GM12864 (cell line): ENCODE measurements around the gene LZTR1.

Source experiments
- DNase-seq: peaks from one replicate; pipeline ENCODE4 v3.0.0-alpha.2; 2011; ENCODE audit warnings: low read depth
- H3K4me3 ChIP-seq: 2 replicates; pipeline ENCODE4 v1.5.1; 2011; ENCODE audit warnings: mild to moderate bottlenecking, low read depth, low read length, control low read depth
- TF ChIP-seq, protein P1 (sequence below): IDR thresholded peaks from 2 replicates; pipeline ENCODE4 v1.5.1; 2011; ENCODE audit warnings: low read depth, mild to moderate bottlenecking, moderate library complexity, low read length, control low read depth, inconsistent platforms; ENCODE audit errors: missing control alignments

The LZTR1 gene

DNA sequence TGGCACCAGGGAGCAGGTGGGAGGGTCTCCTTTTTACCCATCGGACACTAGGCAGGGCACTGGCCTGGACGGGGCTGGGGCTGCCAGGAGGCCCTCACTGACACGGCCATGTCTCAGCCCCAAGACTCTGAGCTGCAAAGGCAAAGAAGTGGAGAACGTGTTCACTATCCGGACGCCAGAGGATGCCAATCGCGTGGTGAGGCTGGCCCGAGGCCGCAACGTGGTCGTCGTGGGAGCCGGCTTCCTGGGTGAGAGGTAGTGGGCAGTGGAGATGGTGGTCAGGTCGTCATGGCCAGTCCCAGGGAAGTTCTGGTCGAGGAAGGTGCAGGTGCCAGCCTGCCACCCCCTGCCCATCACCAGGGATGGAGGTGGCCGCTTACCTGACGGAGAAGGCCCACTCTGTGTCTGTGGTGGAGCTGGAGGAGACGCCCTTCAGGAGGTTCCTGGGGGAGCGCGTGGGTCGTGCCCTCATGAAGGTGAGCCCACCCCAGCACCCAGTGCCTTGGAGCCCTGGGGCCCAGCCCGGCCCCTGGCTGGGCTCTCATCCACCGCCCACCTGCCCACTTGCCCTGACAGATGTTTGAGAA, 5.7 kb upstream of the LZTR1 start:
- TF ChIP-seq, protein P1, sequence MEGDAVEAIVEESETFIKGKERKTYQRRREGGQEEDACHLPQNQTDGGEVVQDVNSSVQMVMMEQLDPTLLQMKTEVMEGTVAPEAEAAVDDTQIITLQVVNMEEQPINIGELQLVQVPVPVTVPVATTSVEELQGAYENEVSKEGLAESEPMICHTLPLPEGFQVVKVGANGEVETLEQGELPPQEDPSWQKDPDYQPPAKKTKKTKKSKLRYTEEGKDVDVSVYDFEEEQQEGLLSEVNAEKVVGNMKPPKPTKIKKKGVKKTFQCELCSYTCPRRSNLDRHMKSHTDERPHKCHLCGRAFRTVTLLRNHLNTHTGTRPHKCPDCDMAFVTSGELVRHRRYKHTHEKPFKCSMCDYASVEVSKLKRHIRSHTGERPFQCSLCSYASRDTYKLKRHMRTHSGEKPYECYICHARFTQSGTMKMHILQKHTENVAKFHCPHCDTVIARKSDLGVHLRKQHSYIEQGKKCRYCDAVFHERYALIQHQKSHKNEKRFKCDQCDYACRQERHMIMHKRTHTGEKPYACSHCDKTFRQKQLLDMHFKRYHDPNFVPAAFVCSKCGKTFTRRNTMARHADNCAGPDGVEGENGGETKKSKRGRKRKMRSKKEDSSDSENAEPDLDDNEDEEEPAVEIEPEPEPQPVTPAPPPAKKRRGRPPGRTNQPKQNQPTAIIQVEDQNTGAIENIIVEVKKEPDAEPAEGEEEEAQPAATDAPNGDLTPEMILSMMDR, result no peak
- no peak overlapping the region for H3K4me3 ChIP-seq
- no peak for DNase-seq

DNA sequence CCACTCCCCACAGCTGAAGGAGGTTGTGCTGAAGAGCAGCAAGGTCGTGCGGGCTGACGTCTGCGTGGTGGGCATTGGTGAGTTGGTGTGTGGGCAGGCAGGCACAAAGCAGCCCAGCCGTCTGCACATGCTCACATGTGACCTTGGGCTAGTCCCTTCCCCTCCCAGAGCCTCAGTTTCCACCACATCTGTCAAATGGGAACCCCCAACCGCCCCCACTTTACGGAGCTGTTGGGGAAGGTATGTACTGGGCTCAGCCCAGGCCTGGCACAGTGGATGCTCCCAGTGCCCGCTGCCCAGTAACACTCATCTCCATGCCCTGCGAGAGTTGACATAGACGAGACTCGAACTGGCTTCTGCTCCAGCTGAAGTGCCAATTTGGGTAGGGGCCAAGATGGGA, 5.1 kb upstream of the LZTR1 start:
- no peak for DNase-seq
- TF ChIP-seq, protein P1, result no peak
- no peak overlapping the region for H3K4me3 ChIP-seq

DNA sequence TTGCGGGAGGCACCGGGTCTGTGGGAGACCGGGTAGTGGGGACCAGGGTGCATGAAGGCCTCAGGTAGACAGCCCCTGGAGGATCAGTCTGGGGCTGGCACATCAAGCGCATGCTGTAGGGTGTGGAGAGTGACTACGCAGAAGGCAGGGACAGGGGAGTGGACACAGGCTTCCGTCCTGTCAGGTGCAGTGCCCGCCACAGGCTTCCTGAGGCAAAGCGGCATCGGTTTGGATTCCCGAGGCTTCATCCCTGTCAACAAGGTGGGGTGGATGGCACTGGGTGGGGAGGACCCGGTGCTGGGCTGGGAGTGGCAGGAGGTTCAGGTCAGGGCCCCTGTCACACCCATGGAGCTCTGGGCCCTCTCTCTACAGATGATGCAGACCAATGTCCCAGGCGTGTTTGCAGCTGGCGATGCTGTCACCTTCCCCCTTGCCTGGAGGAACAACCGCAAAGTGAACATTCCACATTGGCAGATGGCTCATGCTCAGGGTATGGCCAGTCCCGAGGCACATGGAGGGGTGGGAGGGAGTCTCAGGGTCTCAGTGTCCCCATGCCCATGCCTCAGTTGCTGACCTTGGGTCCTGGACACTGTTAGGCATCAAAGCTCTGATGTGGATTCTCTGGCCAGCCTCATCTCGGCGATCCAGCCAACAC, 4.5 kb upstream of the LZTR1 start:
- no peak for DNase-seq
- TF ChIP-seq, protein P1, result no peak
- no peak overlapping the region for H3K4me3 ChIP-seq

DNA sequence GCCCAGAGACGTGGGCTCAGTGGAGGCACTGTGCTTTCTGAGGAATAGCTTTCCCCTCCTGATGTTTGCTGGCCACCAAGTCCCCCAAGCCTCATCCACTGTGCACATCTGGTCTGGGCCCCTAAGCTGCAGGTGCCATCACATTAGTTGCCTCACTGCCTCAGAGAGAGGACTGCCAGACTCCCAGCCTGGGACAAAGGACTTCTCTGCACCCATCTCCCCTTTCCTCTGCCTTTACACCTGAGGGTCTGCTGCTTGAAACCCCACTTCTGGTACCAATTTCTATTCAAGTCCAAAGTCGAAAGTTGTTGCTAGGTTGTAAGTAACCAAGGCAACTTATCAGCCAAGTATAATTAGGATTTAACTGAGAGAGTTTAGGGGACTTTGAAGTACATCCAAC, 3.7 kb upstream of the LZTR1 start:
- no peak overlapping the region for H3K4me3 ChIP-seq
- no peak for DNase-seq
- TF ChIP-seq, protein P1, result no peak

DNA sequence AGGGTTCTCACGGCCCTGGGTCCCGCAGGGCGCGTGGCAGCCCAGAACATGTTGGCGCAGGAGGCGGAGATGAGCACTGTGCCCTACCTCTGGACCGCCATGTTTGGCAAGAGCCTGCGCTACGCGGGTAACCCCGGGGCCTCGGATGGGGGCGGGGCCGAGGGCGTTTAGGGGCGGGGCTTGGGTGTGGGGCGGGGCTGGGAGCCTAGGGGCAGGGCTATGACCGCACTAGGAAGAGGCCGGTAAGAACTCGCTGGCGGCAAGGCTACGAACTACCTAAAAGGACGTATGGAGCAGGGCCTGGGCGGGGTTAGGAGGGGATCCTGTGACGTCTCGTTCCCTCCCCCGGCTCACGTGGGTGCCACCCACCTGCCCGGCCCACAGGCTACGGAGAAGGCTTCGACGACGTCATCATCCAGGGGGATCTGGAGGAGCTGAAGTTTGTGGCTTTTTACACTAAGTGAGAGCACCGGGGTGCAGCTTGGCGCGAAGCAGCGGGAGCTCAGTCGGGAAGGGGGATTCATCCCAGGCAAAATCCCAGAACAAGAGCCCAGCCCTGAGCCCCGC, 2.8 kb upstream of the LZTR1 start:
- DNase-seq, result no peak

DNA sequence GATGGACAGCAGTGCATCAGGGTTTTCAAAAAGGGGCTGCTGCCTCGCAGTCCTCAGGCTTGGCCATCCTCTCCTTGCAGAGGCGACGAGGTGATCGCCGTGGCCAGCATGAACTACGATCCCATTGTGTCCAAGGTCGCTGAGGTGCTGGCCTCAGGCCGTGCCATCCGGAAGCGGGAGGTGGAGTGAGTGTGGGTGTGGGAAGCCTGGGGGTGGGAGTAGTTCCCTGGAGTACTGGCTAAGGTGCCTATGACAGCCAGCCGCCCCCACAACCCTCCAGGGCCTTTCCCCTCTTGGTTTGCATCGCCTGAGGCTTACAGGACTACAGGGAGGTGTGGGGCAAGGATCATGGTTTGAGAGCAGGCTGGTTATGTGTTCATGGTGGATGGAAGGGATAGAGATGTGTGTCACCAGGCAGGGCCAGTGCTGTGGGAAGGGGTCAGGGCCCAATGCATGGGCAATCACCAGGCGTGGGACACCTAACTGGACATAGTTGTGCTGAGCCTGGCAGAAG, 2.1 kb upstream of the LZTR1 start:
- H3K4me3 ChIP-seq, result no peak overlapping the region
- DNase-seq, result no peak
- TF ChIP-seq, protein P1, result no peak

More for the DNA sequence above, 2.8 kb upstream of the LZTR1 start:
- TF ChIP-seq, protein P1, result no peak
- no peak overlapping the region for H3K4me3 ChIP-seq

DNA sequence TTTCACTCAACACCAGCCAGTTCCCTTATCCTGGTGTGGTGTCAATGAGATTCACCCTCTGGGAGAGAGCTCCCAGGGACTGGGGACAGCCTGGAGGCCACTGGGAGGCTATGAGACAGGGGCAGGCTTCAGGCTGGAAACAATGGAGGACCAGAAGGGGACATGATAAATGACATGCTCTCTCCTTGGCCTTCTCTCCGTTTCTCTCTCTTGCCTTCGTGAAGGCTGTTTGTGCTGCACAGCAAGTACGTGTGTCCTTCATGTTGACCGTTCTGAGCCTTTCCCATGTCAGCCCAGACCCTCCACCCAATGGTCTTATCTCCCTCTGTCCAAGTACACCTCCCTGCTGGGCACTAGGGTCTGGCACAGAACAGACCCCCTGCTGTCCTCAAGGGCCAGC, 1.6 kb upstream of the LZTR1 start:
- no peak overlapping the region for H3K4me3 ChIP-seq
- no peak for DNase-seq
- TF ChIP-seq, protein P1, result no peak
